Esophagus squamous epithelium (tissue), 4 donors: ENCODE data around the gene IFI27L1.

ENCODE experiments used
- POLR2A ChIP-seq, 4 donors: fragments of 450-650 bp; IDR thresholded peaks; one replicate each; pipeline ENCODE4 v1.6.1; 2017; ENCODE audit warnings: antibody characterized with exemption in 4 of 4, mild to moderate bottlenecking in 4 of 4, moderate library complexity in 3 of 4
- TF ChIP-seq, protein P1 (sequence below), 6 experiments: fragments of 450-650 bp in 4 of 6; fragments of 200-600 bp in 2 of 6; sonication (generic) in 2 of 6; IDR thresholded peaks; one replicate each; pipeline ENCODE4 v1.5.1; 2016 to 2019; ENCODE audit warnings: antibody characterized with exemption in 6 of 6, mild to moderate bottlenecking in 4 of 6, moderate library complexity in 4 of 6

DNA sequence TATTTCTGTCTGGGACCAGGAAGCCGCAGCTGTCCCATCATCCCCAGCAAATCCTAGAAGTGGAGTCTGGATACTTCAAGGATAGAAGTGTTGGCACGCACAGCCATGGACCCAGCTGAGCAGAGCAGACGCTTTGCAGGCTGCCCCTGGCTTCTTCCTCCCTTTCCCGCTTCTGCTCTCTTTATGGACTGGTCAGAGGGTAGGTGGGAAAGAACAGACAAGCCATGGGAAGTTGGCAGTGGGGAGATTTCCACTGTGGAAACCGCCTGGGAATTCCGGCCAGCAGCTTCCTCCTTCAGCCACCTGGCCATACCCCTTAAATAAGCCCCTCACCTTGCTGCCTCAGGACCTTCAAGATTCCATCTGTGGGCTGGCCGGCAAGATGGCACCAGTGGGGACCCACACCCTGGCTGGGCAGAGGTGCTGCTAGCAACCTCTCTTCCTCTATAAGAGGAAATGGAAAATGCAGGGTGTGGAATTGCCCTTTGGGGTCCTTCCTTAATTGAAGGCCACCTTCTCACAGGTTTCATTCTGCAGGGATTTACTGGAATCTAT, 34.3 kb upstream of the IFI27L1 start:
- TF ChIP-seq, protein P1, sequence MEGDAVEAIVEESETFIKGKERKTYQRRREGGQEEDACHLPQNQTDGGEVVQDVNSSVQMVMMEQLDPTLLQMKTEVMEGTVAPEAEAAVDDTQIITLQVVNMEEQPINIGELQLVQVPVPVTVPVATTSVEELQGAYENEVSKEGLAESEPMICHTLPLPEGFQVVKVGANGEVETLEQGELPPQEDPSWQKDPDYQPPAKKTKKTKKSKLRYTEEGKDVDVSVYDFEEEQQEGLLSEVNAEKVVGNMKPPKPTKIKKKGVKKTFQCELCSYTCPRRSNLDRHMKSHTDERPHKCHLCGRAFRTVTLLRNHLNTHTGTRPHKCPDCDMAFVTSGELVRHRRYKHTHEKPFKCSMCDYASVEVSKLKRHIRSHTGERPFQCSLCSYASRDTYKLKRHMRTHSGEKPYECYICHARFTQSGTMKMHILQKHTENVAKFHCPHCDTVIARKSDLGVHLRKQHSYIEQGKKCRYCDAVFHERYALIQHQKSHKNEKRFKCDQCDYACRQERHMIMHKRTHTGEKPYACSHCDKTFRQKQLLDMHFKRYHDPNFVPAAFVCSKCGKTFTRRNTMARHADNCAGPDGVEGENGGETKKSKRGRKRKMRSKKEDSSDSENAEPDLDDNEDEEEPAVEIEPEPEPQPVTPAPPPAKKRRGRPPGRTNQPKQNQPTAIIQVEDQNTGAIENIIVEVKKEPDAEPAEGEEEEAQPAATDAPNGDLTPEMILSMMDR (IDR thresholded peaks at IDR 0.05), result no peak
- no peak for TF ChIP-seq POLR2A (IDR thresholded peaks at IDR 0.05)
